HepG2 (cell line): ENCODE results near the gene PLIN5. TPM values are rescaled to one million over a fixed set of nuclear protein-coding genes. Genes with fewer than 3 reads are reported as not detected.

Source experiments
- ATM ChIP-seq: fragments of 450-650 bp; IDR thresholded peaks from 2 replicates; pipeline ENCODE4 v1.7.1; 2017; ENCODE audit warnings: mild to moderate bottlenecking, borderline replicate concordance
- FOXK1 ChIP-seq: sonication (generic); formaldehyde crosslinking; IDR thresholded peaks from 2 replicates; pipeline ENCODE4 v1.4.0; 2020; ENCODE audit warnings: low read depth, missing genetic modification reagents, borderline replicate concordance
- GZF1 ChIP-seq: sonication (generic); formaldehyde crosslinking; IDR thresholded peaks from 2 replicates; pipeline ENCODE4 v1.5.1; 2020; ENCODE audit warnings: mild to moderate bottlenecking, missing genetic modification reagents
- JDP2 ChIP-seq: sonication (generic); formaldehyde crosslinking; IDR thresholded peaks from 2 replicates; pipeline ENCODE4 v1.8.1; 2022; ENCODE audit warnings: missing genetic modification reagents, borderline replicate concordance
- KLF13 ChIP-seq: sonication (generic); formaldehyde crosslinking; IDR thresholded peaks from 2 replicates; pipeline ENCODE4 v1.4.0; 2020; ENCODE audit warnings: mild to moderate bottlenecking, missing genetic modification reagents
- NCOA1 ChIP-seq: sonication (generic); formaldehyde crosslinking; IDR thresholded peaks from 2 replicates; pipeline ENCODE4 v1.9.0; 2021; ENCODE audit warnings: missing genetic modification reagents
- PPARG ChIP-seq: conservative IDR thresholded peaks from 2 replicates; pipeline ENCODE4 v1.6.1; 2016; ENCODE audit warnings: missing biosample characterization, missing genetic modification reagents
- RARG ChIP-seq: sonication (generic); formaldehyde crosslinking; IDR thresholded peaks from 2 replicates; pipeline ENCODE4 v1.4.0; 2020; ENCODE audit warnings: low read depth, mild to moderate bottlenecking, missing genetic modification reagents
- SOX5 ChIP-seq: IDR thresholded peaks from 2 replicates; pipeline ENCODE4 v1.6.1; 2016; ENCODE audit warnings: borderline replicate concordance
- ZIK1 ChIP-seq: sonication (generic); formaldehyde crosslinking; IDR thresholded peaks from 2 replicates; pipeline ENCODE4 v1.5.0; 2020; ENCODE audit warnings: mild to moderate bottlenecking, low read depth, missing genetic modification reagents, borderline replicate concordance
- ZNF180 ChIP-seq: sonication (generic); formaldehyde crosslinking; IDR thresholded peaks from 2 replicates; pipeline ENCODE4 v1.4.0; 2020; ENCODE audit warnings: low read depth, missing genetic modification reagents, borderline replicate concordance
- ZNF232 ChIP-seq: sonication (generic); formaldehyde crosslinking; IDR thresholded peaks from 2 replicates; pipeline ENCODE4 v1.4.0; 2020; ENCODE audit warnings: missing genetic modification reagents, borderline replicate concordance
- ZNF251 ChIP-seq: sonication (generic); formaldehyde crosslinking; IDR thresholded peaks from 2 replicates; pipeline ENCODE4 v1.9.0; 2021; ENCODE audit warnings: mild to moderate bottlenecking, missing genetic modification reagents
- ZNF382 ChIP-seq: sonication (generic); formaldehyde crosslinking; IDR thresholded peaks from 2 replicates; pipeline ENCODE4 v1.5.0; 2020; ENCODE audit warnings: missing genetic modification reagents, mild to moderate bottlenecking, borderline replicate concordance
- ZNF441 ChIP-seq: sonication (generic); formaldehyde crosslinking; IDR thresholded peaks from 2 replicates; pipeline ENCODE4 v1.7.0; 2021; ENCODE audit warnings: missing genetic modification reagents, borderline replicate concordance
- ZNF556 ChIP-seq: sonication (generic); formaldehyde crosslinking; IDR thresholded peaks from 2 replicates; pipeline ENCODE4 v1.4.0; 2020; ENCODE audit warnings: mild to moderate bottlenecking, missing genetic modification reagents, borderline replicate concordance
- ZNF883 ChIP-seq: sonication (generic); formaldehyde crosslinking; IDR thresholded peaks from 2 replicates; pipeline ENCODE4 v1.5.1; 2020; ENCODE audit warnings: mild to moderate bottlenecking, missing genetic modification reagents; ENCODE audit errors: not compliant biosample characterization
- polyA plus RNA-seq, 8 experiments: library from polyadenylated mRNA; depleted of rRNA in 3 of 8; stranded (reverse) in 7 of 8; unstranded in 1 of 8; fragments of >200 nt; fragmentation: Illumina TruSeq in 4 of 8; extraction: Trizol in 4 of 8; gene quantifications; 2 replicates each; pipeline versions ENCODE4 v1.2.1 to v1.2.3, GENCODE V29; 2011 to 2016; ENCODE audit warnings: low read depth in 4 of 8, missing spikeins in 1 of 8, mixed read lengths in 1 of 8; ENCODE audit not compliant: insufficient read depth in 1 of 8
- total RNA-seq, 5 experiments: library from RNA; depleted of rRNA; stranded (reverse); fragments of >200 nt; fragmentation: Illumina TruSeq; extraction: Trizol; gene quantifications; 2 replicates each; pipeline ENCODE4 v1.2.3, GENCODE V29; 2016; ENCODE audit warnings: low read depth in 1 of 5
- TF ChIP-seq, protein P1 (sequence below): sonication (generic); formaldehyde crosslinking; IDR thresholded peaks from 2 replicates; pipeline ENCODE4 v1.9.0; 2021; ENCODE audit warnings: missing genetic modification reagents, borderline replicate concordance
- TF ChIP-seq, protein P2 (sequence below): sonication (generic); formaldehyde crosslinking; conservative IDR thresholded peaks from 2 replicates; pipeline ENCODE4 v1.5.0; 2020; ENCODE audit warnings: missing genetic modification reagents
- TF ChIP-seq, protein P3 (sequence below): sonication (generic); formaldehyde crosslinking; IDR thresholded peaks from 2 replicates; pipeline ENCODE4 v1.4.0; 2020; ENCODE audit warnings: missing genetic modification reagents
- TF ChIP-seq, protein P4 (sequence below): IDR thresholded peaks from 2 replicates; pipeline ENCODE4 v1.6.1; 2016; ENCODE audit warnings: mild to moderate bottlenecking
- TF ChIP-seq, protein P5 (sequence below): sonication (generic); formaldehyde crosslinking; IDR thresholded peaks from 2 replicates; pipeline ENCODE4 v1.8.0; 2022; ENCODE audit warnings: missing genetic modification reagents, mild to moderate bottlenecking, moderate library complexity, borderline replicate concordance

Gene PLIN5
- total and polyA plus RNA-seq, 2 of the 13 experiments (the other 11 are each of a cell fraction or from before 2014, with no cell fraction given), result 1.8 to 4.8 TPM

DNA sequence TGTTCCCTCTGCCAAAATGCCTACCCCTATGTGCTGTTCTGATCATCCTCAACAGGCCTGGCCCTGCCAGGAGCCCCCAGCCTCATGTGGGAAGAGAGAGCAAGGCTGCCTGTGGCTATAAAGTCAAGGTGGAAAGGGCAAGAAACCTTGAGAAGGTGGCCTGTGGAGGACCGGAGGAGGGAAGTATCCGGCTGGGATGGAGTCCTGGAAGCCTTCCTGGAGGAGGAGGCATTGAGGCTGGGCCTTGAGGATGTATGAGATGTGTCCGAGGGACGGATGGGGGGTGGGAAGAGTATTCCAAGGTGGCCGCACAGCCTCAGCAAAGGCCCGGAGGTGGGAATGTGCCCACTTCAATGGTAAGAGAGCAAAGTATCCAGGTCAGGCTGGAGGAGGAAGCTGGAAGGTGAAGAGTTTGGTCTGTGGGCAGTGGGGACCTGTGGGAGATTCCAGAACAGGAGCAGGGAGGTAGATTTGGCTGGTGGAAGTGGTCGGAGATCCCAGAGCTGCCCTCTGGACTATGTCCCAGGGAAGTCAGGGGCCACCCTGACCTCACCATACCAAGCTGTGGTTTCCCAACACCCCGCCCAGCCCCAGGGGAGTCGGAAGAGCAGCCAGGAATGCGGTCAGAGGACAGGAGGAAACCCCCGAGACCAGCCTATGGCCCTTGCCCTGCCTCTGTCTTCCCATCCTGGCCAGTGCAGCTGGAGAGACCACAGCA lies 13.7 kb downstream of the PLIN5 start (continued):
- TF ChIP-seq, protein P1, sequence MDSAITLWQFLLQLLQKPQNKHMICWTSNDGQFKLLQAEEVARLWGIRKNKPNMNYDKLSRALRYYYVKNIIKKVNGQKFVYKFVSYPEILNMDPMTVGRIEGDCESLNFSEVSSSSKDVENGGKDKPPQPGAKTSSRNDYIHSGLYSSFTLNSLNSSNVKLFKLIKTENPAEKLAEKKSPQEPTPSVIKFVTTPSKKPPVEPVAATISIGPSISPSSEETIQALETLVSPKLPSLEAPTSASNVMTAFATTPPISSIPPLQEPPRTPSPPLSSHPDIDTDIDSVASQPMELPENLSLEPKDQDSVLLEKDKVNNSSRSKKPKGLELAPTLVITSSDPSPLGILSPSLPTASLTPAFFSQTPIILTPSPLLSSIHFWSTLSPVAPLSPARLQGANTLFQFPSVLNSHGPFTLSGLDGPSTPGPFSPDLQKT (CRISPR knock-in tag), result no peak
- TF ChIP-seq, protein P2, sequence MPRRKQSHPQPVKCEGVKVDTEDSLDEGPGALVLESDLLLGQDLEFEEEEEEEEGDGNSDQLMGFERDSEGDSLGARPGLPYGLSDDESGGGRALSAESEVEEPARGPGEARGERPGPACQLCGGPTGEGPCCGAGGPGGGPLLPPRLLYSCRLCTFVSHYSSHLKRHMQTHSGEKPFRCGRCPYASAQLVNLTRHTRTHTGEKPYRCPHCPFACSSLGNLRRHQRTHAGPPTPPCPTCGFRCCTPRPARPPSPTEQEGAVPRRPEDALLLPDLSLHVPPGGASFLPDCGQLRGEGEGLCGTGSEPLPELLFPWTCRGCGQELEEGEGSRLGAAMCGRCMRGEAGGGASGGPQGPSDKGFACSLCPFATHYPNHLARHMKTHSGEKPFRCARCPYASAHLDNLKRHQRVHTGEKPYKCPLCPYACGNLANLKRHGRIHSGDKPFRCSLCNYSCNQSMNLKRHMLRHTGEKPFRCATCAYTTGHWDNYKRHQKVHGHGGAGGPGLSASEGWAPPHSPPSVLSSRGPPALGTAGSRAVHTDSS (CRISPR knock-in tag), result no peak
- no peak for TF ChIP-seq KLF13 (CRISPR knock-in tag)
- peak; percentile 39; the same call in 1 of the 2 replicates for TF ChIP-seq SOX5 (CRISPR knock-in tag)
- no peak for TF ChIP-seq NCOA1
- TF ChIP-seq FOXK1, result no peak
- TF ChIP-seq ZNF382 (CRISPR knock-in tag), result no peak
- TF ChIP-seq, protein P3, sequence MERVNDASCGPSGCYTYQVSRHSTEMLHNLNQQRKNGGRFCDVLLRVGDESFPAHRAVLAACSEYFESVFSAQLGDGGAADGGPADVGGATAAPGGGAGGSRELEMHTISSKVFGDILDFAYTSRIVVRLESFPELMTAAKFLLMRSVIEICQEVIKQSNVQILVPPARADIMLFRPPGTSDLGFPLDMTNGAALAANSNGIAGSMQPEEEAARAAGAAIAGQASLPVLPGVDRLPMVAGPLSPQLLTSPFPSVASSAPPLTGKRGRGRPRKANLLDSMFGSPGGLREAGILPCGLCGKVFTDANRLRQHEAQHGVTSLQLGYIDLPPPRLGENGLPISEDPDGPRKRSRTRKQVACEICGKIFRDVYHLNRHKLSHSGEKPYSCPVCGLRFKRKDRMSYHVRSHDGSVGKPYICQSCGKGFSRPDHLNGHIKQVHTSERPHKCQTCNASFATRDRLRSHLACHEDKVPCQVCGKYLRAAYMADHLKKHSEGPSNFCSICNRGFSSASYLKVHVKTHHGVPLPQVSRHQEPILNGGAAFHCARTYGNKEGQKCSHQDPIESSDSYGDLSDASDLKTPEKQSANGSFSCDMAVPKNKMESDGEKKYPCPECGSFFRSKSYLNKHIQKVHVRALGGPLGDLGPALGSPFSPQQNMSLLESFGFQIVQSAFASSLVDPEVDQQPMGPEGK (CRISPR knock-in tag), result peak; percentile 84
- TF ChIP-seq ZNF441 (CRISPR knock-in tag), result no peak
- no peak for TF ChIP-seq ZNF180
- no peak for TF ChIP-seq ATM
- TF ChIP-seq GZF1, result no peak
- TF ChIP-seq, protein P4, sequence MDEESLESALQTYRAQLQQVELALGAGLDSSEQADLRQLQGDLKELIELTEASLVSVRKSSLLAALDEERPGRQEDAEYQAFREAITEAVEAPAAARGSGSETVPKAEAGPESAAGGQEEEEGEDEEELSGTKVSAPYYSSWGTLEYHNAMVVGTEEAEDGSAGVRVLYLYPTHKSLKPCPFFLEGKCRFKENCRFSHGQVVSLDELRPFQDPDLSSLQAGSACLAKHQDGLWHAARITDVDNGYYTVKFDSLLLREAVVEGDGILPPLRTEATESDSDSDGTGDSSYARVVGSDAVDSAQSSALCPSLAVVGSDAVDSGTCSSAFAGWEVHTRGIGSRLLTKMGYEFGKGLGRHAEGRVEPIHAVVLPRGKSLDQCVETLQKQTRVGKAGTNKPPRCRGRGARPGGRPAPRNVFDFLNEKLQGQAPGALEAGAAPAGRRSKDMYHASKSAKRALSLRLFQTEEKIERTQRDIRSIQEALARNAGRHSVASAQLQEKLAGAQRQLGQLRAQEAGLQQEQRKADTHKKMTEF (CRISPR knock-in tag), result peak; percentile 47
- TF ChIP-seq RARG (CRISPR knock-in tag), result no peak
- no peak for TF ChIP-seq ZNF232 (CRISPR knock-in tag)
- TF ChIP-seq, protein P5, sequence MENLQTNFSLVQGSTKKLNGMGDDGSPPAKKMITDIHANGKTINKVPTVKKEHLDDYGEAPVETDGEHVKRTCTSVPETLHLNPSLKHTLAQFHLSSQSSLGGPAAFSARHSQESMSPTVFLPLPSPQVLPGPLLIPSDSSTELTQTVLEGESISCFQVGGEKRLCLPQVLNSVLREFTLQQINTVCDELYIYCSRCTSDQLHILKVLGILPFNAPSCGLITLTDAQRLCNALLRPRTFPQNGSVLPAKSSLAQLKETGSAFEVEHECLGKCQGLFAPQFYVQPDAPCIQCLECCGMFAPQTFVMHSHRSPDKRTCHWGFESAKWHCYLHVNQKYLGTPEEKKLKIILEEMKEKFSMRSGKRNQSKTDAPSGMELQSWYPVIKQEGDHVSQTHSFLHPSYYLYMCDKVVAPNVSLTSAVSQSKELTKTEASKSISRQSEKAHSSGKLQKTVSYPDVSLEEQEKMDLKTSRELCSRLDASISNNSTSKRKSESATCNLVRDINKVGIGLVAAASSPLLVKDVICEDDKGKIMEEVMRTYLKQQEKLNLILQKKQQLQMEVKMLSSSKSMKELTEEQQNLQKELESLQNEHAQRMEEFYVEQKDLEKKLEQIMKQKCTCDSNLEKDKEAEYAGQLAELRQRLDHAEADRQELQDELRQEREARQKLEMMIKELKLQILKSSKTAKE (CRISPR knock-in tag), result peak; percentile 75; the same call in 1 of the 2 replicates
- TF ChIP-seq ZNF251 (CRISPR knock-in tag), result no peak
- TF ChIP-seq ZNF883 (CRISPR knock-in tag), result no peak
- no peak for TF ChIP-seq ZIK1 (CRISPR knock-in tag)
- TF ChIP-seq PPARG (CRISPR knock-in tag), result peak; percentile 96
- no peak for TF ChIP-seq ZNF556 (CRISPR knock-in tag)
- no peak for TF ChIP-seq JDP2
